ENCODE results near the gene ZNF107.

DNA sequence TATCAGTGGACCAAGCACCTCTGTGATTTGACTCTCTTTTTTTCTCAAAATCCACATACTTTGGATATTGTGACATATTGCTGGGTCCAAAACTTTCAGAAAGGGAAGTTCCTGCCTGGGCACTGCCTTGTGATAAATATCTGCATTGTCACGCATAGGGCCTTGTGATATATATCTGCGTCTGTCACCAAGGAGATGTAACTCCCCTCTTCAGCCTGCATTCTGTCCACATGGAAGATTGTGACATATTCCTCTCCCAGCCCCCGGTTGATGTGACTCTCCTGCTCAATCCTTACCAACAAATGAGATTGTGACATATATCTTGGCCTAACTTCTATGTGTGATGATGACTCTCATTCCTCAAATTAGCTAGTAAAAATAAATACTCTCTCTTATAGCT is 25.4 kb upstream of the ZNF107 start:
- TF ChIP-seq, protein P1, sequence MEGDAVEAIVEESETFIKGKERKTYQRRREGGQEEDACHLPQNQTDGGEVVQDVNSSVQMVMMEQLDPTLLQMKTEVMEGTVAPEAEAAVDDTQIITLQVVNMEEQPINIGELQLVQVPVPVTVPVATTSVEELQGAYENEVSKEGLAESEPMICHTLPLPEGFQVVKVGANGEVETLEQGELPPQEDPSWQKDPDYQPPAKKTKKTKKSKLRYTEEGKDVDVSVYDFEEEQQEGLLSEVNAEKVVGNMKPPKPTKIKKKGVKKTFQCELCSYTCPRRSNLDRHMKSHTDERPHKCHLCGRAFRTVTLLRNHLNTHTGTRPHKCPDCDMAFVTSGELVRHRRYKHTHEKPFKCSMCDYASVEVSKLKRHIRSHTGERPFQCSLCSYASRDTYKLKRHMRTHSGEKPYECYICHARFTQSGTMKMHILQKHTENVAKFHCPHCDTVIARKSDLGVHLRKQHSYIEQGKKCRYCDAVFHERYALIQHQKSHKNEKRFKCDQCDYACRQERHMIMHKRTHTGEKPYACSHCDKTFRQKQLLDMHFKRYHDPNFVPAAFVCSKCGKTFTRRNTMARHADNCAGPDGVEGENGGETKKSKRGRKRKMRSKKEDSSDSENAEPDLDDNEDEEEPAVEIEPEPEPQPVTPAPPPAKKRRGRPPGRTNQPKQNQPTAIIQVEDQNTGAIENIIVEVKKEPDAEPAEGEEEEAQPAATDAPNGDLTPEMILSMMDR (IDR thresholded peaks at IDR 0.05) = no peak
- no peak for TF ChIP-seq POLR2A (IDR thresholded peaks at IDR 0.05)
- TF ChIP-seq POLR2AphosphoS5 (IDR thresholded peaks at IDR 0.05) = no peak
- no peak for TF ChIP-seq EP300 (IDR thresholded peaks at IDR 0.05)
